HK-2 (cell line): ENCODE measurements around the gene PPP1R1A.

Source experiments
- DNase-seq: peaks from one replicate; pipeline ENCODE4 v3.0.0-alpha.2; 2018; ENCODE audit not compliant: unreplicated experiment

The PPP1R1A gene

DNA sequence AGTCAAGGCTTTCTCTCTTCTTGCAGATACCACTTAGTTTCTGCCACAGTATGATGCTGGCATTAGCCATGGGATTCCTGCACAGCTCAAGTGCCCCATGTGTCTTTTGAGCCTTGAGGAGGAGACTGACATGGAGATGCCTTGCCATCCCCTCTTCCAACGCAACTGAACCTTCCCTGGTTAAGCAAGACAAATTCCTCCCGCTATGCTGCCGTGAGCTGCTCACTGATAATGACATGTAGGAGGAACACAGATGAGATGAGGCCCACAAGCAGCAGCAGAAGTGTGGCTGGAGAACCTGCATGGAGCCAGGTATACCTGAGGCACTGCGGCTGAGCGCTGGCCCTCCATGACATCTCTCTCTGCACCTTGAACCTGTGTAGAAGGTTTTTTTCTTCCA is 15.4 kb upstream of the PPP1R1A start:
- no peak for DNase-seq

DNA sequence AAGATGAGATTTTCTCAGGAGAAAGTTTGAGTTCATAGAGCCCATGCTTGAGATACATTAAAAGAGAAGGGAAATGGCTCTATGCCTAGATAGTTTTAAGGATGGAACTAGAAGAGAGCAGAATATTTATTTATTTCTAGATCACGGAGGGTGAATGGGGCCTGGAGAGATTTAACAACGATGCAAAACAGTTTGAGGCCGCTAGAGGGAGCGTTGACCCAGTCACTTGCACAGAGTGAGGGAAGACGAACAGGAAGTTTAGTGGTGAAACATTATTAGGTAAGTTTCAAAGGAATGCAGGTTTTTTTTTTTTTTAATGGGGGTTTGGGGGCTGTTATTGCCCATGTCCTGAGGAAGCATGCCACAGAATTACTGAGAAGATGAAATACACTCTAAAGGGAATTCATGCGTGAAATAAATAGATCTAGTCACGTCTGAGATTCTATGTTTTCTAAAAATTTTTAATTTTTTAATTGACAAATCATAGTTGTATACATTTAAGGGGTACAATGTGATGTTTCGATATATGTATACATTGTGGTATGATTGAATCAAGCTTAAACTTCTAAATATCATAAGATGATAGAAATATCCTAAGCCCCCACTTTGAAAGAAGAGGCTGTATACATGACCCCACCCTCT is 14.8 kb upstream of the PPP1R1A start:
- DNase-seq: peak; percentile 63

DNA sequence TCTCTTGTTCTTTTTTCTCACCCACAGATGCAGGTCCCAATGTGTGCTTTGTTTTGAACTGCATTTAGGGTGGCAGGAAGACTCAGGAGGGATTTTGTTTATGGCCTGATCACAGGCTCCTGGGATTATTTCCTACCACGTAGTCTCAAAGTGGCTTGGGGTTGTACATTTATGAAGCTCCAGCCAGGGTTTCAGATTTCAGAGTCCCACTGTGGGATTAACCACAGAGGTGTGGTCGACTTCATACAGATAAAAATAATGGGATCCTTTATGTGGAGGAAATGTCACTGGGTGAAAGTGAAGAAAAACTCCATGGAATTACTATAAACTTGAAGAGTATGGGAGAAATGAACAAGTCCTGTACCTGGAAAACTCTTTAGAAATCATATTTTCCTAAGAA is 14.2 kb upstream of the PPP1R1A start:
- DNase-seq: no peak

DNA sequence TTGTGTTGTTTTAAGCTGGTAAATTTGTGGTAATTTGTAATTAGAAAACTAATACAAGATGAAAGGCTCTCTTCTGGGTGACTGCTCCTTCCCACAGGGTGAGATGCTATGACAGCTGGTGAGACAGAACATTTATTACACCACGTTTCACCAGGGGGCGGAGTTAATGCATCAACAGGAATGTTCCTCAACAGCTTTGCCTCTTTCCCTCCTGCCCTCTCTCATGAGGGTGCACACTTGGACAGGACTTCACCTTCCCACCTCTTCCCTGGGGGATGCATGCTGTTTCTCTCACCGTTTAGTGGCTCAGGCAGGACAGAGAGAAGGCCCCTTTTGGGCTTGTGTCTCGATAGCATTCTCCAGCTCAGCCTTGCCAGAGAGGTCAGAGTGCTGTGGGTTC is 13.4 kb upstream of the PPP1R1A start:
- no peak for DNase-seq

DNA sequence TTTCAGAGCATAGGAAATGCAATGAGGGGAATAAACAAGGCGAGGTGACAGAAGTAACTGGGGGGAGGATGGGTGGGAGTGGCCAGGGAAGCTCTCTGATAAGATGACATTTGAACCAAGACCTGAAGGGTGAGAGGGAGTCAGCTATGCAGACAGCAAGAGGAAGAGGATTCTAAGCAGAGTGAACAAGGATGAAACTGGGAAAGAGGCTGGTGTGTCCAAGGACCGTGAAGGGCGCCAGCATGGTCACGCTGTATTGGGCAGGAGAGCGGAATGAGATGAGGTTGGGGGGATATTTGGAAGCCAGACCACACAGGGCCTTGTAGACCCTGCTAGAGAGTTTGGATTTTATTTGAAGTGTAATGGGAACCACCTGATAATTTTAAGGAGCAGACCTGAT is 10.5 kb upstream of the PPP1R1A start:
- DNase-seq: no peak

DNA sequence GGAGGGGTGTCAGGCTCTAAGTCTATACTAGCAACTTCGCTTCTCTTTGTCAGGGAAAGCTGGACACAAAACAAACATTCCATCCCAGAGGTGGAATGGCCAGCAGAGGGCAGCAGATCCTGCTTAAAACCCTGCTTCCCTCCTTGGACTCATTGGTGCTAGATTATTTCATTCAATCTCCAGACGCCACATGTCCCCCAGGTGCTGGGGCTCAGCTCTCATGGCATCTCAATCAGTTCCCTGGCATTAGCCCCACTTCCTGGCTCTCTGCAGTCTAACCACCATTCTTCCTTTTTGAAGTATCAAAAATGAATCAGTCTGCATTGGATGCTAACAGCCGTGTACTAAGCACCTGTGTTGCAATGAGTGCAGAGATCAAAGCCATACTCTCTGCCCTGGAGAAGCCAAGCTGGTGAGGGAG is 8.1 kb upstream of the PPP1R1A start:
- DNase-seq: peak; percentile 50

DNA sequence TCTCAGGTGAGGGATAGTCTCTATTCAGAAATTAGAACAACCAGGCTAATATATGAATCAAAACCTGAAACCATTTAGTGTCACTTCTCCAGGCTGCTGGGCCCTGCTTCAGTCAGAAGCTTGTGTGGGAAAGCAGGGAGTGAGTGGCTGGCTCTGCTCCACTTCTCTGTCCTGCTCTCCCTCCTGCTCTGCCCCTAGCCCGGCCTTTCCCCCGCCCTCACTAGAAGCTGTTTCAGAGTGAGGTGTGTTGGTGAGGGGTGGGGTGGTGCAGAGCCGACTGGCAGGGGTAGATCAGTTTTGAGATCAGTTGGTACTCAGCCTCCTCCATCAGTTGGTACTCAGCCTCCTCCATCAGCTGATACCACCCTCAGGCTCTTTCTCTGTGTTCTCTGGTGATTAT is 7.0 kb upstream of the PPP1R1A start:
- DNase-seq: no peak

DNA sequence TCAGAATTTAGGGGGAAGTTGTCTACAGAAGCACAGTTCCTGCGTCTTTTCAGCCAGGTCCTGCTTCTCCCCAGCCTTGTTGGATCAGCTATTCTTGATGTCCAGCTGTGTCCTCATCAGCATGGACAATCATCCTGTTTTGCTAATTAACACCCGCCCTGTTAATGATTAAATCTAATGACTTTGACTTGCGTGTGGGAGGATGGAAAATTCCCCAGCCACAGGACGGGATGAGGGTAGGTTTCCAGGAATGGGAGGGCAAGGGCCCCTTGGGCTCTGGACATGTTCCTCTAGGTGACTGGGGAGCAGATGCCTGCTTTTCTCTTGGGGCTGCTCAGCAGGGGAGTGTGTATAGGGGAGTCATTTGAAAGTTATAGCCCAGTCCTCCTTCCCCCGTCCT is 5.3 kb upstream of the PPP1R1A start:
- DNase-seq: no peak

DNA sequence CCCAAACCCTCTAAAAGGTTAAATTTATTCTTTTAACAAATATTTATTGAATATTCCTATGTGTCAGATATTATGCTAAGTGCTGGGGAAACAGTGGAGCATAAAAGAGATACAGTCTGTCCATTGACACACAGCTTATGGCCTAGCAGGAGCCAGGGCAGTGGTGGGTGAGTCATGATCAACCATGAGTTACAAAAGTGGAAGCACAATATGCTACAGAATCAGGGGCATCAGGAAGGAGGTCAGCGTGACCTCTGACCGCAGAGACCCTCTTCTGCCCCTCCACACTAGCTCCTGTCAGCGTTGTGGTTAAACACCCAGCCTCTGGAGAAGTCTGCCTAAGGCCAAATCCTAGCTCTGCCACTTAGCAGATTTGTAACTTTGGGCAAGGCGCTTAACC is 4.7 kb upstream of the PPP1R1A start:
- no peak for DNase-seq

DNA sequence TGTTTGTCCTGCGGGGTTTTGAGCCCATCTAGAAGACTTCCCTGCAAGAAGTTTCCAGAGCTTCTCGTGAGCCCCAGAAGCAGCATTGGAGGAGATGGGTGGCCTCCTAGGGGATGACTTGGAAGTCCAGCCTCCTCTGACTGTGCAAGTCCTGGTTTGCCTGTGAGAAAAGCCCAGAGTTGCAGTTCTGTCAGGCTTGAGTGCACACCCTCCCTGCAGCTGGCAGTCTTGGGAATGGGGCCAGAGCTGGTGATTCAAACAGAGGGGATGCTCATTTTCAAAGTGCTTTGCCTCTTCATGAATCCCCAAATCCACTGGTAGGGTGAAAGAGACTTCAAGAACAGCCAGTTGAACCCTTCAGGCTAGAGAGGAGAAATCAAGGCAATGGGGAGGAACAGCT is 3.9 kb upstream of the PPP1R1A start:
- DNase-seq: peak; percentile 57

DNA sequence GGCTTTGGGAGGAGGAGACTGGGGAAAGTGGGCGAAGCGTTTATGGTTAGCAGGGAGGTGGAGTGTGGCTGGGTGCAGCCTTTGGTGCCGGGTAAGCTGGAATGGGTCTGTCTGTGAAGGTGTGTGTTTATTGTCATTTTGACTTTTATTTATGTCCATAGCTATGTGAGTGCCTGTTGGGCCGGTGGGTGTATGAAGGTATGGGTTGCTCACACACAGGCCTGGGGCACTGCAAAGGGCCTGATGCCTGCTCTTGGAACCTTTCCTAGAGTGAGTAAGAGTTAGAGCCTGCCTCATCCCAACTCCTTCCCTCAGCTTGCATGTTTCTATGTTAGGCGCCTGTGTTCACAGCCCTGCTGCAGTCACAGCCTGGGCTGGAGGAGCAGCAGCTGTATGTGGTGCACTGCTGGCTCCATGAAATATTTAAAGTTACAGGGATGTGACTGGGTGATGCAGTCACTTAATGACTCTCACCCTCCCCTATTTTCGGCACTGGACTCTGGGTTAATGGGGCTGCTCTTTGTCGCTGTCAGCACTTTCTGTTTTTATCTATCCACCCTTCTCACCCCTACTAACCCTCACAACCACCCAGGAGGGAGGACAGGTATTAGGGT is 2.6 kb upstream of the PPP1R1A start:
- no peak for DNase-seq

DNA sequence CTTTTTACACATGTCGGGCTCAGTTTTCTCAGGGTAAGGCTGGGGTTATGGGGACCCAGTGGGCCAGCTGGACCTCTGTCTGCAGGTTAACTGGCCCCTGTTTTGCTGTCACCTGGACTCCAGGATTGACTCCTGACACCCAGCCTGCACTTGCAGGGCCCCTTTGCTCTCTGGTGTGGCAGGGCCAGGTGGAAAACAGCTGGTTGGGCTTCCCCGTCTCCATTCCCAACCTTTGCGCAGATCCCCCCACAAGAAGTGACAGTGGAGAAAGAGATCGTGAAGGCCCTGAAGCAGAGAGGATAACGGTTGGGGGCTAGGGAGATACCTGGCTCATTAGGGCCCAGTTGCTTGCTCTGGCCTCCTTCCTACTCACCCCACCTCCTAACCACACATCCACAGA is 1.5 kb upstream of the PPP1R1A start:
- DNase-seq: no peak

DNA sequence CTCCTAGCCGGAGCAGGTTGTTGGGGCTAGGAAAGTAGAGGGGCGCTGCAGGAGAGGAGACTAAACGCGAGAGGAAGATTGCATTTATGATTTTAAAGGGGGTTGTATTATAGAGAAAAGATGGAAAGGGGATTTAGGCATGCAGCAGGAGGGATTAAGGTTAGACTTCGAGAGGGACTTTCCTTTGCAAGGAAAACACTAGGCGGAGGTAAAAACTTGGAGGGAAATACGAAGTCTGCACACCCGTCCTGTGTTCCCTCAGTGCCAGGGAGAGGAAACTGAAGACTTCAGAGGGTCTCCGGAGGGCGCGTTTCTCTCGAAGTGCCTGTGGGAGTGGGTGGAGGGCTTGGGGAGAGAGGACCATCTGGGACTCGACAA is 420 bp upstream of the PPP1R1A start:
- no peak for DNase-seq

DNA sequence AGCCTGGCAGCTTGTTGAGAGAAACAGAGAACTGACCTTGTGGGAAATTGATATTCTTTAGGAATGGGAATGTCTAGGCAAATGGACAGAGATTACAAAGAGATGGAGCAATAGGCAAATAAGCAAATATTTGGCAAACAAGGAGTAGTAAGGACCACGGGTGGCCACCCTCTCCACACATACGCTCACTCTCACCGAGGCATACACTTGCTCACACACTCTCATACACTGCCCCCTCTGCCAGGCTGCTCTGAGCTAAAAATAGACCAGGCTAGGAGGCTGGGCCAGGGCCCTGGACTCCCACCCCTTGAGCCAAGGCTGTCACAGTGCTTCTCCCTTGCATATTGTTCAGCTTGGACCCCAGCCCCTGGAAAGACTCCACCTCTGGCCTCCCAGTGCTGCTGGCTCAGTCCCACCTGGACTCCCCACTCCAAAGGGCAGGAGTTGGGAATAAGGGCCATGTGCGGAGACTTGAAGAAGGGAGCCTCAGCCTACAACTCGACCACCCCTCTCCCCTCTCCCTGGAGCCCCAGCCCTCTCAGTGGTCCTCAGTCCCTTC is 1.1 kb downstream of the PPP1R1A start:
- no peak for DNase-seq

DNA sequence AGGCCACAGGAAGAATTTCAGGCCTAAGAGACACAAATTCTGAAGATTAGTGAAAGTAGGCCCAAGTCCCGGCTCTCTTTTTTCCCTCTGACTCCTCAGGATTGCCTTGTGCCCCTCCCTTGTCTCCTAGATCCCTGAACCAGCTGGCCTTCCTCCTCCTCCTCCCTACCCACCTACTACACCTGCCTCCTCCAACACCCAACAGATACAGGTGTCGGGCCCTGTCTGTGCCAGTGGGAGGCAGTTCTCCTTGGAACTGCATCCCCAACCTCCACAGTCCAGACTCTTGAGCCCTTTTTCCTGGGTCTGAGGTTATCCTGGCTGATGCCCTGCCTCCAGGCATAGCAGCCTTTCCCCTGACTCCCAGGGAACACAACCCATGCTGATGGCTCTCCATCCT is 1.8 kb downstream of the PPP1R1A start:
- DNase-seq: no peak

DNA sequence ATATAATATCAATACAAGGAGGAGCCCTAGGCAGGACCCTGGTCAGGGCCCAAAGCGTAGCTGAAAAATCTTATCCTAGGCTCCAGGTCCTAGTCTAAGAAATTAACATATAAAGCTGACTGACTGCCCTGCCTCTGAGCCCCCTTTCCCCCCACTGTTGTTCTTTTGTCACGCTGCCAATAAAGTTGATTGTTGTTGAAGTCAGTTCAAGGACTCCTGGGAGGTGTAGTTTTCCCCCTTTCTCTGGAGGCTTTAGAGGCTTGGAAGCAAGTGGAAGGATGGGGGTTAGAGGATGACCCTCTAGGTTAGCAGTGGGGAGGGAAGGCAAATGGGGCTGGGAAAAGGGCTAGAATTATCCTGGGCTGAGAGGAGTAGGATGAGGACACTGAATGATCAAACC is 3.2 kb downstream of the PPP1R1A start:
- no peak for DNase-seq

DNA sequence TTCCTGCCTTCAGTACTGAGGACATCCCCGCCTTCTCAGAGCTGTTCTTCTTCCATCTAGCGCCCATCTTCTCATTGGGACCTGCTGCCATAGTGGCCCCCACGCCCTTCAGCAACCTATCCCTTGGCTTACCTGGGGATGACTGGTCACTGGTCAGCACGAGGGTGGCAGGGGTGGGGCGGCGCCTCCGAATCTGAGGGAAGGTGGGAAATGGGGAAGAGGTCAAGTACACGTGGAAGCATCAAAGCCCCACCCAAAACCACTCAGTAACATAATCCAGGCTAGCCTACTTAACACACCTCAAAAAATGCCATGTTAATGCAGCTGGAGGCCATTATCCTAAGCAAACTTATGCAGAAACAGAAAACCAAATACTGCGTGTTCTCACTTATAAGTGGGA is 4.3 kb downstream of the PPP1R1A start:
- DNase-seq: no peak

DNA sequence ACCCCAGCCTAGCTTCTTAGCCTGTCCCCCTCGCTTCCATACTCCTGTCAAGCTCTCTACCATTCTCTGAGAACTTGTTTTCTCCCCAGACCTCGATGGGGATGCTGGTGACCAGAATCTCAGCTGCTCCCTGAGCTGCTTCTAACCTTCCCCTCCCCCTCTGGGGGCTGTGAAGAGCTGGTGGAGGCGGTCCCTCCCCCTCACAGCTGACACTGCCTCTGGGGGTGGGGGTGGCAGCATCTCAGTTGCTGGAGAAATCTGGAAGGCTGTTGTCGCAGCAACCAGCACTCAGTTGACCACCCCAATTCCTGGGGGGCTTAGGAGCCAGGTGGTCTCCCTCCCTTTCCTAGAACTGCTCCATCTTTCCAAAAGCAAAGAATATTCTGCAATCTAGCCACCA is 4.7 kb downstream of the PPP1R1A start:
- no peak for DNase-seq

DNA sequence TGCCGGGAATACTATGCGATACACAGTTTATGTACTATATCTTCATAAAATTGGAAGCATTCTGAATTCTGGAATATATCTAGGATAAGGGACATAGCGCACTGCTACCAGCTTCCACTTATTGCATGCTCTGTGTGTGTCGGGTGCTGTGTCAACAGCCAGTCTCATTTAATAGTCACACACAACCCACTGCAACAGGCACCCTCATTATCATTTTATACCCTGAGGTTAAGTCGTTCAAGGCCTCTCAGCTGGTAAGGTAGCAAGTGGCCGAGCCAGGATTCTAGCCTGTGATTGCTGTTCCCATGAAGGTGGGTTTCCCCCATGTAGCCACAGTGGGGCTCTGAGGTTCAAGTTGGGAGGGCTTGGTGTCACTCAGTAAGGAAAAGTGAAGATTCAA is 7.0 kb downstream of the PPP1R1A start:
- no peak for DNase-seq

DNA sequence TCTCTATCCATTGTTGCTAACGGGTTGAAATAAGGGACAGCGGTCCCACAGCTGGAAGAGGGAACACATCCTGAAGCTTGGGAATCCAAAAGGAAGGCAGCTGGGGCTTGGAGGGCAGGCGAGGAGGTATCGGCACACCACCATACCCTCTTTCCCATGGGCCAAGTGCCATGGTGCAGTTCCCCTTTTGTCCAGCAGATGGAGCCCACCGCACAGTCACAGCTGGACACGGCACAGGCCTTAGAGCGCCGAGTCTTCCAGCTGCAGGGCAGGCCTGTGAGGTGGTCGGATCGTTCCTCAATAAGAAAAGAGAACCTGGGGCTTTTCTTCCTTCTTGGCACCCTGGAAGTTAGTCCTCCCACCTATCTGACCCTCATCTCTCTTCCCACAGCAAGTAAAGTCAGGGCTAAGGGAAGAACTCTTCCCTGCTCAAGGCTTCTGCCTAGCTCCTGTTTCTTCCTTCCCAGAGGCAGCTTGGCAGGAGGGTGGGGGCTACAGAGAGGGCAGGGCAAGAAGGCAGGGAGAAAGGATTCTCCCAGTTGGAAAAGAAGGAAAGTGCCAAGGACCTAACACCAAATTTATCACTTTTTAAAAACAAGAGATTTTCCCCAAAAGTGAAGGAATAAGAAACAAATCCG is 8.6 kb downstream of the PPP1R1A start:
- peak; percentile 84 for DNase-seq

DNA sequence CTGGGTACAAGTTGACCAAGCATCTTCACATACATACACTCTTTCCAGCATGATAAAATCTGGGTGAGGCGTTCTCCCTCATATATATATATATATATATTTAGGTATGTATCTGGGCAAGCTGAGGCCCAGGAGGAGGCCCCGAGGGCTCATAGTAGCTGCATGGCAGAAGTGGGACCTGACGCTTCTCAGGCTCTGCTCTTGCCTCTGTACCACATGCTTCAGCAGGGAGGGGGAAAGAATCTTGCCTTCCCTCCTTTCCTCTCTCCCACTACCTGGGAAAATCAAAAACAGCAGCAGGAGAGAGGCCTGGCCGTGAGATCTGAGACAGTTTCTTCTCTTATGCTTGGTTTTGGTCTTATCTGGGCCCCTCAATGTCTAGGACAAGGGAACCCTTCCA is 9.2 kb downstream of the PPP1R1A start:
- DNase-seq: no peak

DNA sequence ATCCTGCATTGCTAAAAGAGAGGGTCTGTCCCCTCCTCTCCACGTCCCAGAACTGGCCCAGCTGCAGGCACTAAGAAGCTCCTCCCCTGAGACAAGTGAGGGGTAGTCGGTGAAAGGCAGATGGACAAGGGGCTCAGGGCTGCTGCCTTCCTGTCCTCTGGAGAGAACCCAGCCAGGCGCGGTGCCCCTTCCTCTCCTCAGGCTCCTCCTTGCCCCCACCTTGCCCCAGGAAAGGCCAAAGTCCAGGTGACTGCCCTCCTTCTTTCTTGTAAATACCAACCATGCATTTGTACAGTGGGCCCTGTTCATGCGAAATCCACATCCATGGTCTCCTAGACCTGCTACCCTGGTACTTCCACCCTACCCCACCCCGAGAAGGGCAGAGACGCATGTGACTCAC is 9.7 kb downstream of the PPP1R1A start:
- no peak for DNase-seq

DNA sequence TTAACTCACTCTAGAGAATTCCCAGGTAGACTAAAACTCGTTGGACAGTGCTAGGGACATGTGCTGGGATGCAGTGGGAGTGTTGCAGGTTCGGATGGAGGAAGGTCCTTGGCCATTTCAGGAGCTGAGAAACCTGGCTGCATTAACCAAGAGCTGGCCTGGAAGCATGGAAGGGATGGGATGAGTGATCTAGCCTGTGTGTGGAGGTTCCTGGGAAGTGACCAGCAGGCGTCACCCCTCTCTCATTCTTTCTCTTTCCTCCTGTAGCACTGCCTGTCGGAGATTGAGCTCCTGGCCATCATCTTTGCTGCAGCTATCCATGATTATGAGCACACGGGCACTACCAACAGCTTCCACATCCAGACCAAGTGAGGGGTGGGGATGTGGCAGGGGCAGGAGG is 15.6 kb downstream of the PPP1R1A start:
- no peak for DNase-seq
